H9 (cell line): ENCODE results near the gene MYO5B. TPM values are rescaled to one million over a fixed set of nuclear protein-coding genes. Genes with fewer than 3 reads are reported as not detected.

Source experiments
- DNase-seq: peaks from one replicate; pipeline ENCODE4 v3.0.0-alpha.2; 2017
- H2AFZ ChIP-seq: one replicate; pipeline ENCODE4 v1.6.1; 2013; ENCODE audit warnings: mild to moderate bottlenecking, low read length, control low read depth, moderate library complexity
- H2AK5ac ChIP-seq: 2 replicates; pipeline ENCODE4 v1.6.1; 2013; ENCODE audit warnings: low read length, control low read depth, mixed read lengths; ENCODE audit not compliant: insufficient read length
- H2BK120ac ChIP-seq: one replicate; pipeline ENCODE4 v1.6.1; 2013; ENCODE audit warnings: low read depth, mild to moderate bottlenecking, low read length, control low read depth, inconsistent platforms; ENCODE audit not compliant: poor library complexity, severe bottlenecking
- H2BK12ac ChIP-seq: 2 replicates; pipeline ENCODE4 v1.6.1; 2013; ENCODE audit warnings: low read length, control low read depth, mixed read lengths, low read depth; ENCODE audit not compliant: insufficient read length
- H2BK15ac ChIP-seq: 2 replicates; pipeline ENCODE4 v1.6.1; 2013; ENCODE audit warnings: low read depth, low read length, control low read depth
- H2BK20ac ChIP-seq: one replicate; pipeline ENCODE4 v1.6.1; 2013; ENCODE audit warnings: low read depth, mild to moderate bottlenecking, low read length, control low read depth, inconsistent platforms; ENCODE audit not compliant: poor library complexity, severe bottlenecking
- H2BK5ac ChIP-seq: 2 replicates; pipeline ENCODE4 v1.6.1; 2013; ENCODE audit warnings: low read length, control low read depth, mixed read lengths; ENCODE audit not compliant: insufficient read length
- H3K14ac ChIP-seq: 2 replicates; pipeline ENCODE4 v1.6.1; 2013; ENCODE audit warnings: low read length, control low read depth; ENCODE audit not compliant: insufficient read depth
- H3K18ac ChIP-seq: 2 replicates; pipeline ENCODE4 v1.6.1; 2013; ENCODE audit warnings: low read depth, mild to moderate bottlenecking, mixed read lengths, low read length, control low read depth; ENCODE audit not compliant: insufficient read length
- H3K23ac ChIP-seq: 2 replicates; pipeline ENCODE4 v1.6.1; 2013; ENCODE audit warnings: low read length, control low read depth, mixed read lengths, low read depth; ENCODE audit not compliant: insufficient read length
- H3K23me2 ChIP-seq: 2 replicates; pipeline ENCODE4 v1.6.1; 2013; ENCODE audit warnings: low read depth, mild to moderate bottlenecking, mixed read lengths, low read length, control low read depth; ENCODE audit not compliant: insufficient read length, poor library complexity, severe bottlenecking
- H3K27ac ChIP-seq: 2 replicates; pipeline ENCODE4 v1.5.1; 2013; ENCODE audit warnings: low read length, control low read depth, mixed read lengths, low read depth; ENCODE audit not compliant: insufficient read length
- H3K27me3 ChIP-seq: 2 replicates; pipeline ENCODE4 v1.6.1; 2013; ENCODE audit warnings: low read length, control low read depth, inconsistent platforms; ENCODE audit not compliant: insufficient read depth
- H3K4ac ChIP-seq: 2 replicates; pipeline ENCODE4 v1.6.1; 2013; ENCODE audit warnings: low read depth, mild to moderate bottlenecking, control low read depth, inconsistent platforms, low read length, moderate library complexity
- H3K4me1 ChIP-seq: 2 replicates; pipeline ENCODE4 v1.6.1; 2013; ENCODE audit warnings: low read length, control low read depth, inconsistent platforms; ENCODE audit not compliant: insufficient read depth
- H3K4me2 ChIP-seq: 2 replicates; pipeline ENCODE4 v1.6.1; 2013; ENCODE audit warnings: low read length, control low read depth, mixed read lengths; ENCODE audit not compliant: insufficient read length, insufficient read depth
- H3K56ac ChIP-seq: 2 replicates; pipeline ENCODE4 v1.6.1; 2013; ENCODE audit warnings: low read depth, mild to moderate bottlenecking, mixed read lengths, low read length, control low read depth; ENCODE audit not compliant: insufficient read length
- H3K79me1 ChIP-seq: 2 replicates; pipeline ENCODE4 v1.6.1; 2013; ENCODE audit warnings: low read depth, mild to moderate bottlenecking, moderate library complexity, low read length, control low read depth, inconsistent platforms; ENCODE audit not compliant: insufficient read depth, poor library complexity, severe bottlenecking
- H3K79me2 ChIP-seq: 2 replicates; pipeline ENCODE4 v1.6.1; 2013; ENCODE audit warnings: low read length, control low read depth, inconsistent platforms; ENCODE audit not compliant: insufficient read depth
- H3K9ac ChIP-seq: 2 replicates; pipeline ENCODE4 v1.6.1; 2013; ENCODE audit warnings: low read length, control low read depth, mixed read lengths; ENCODE audit not compliant: insufficient read length; ENCODE audit errors: extremely low read depth
- H3K9me3 ChIP-seq: one replicate; pipeline ENCODE4 v1.6.1; 2013; ENCODE audit warnings: low read depth, low read length, inconsistent platforms; ENCODE audit not compliant: control insufficient read depth
- H3T11ph ChIP-seq: one replicate; pipeline ENCODE4 v1.6.1; 2013; ENCODE audit warnings: mild to moderate bottlenecking, low read length, control low read depth, inconsistent platforms
- H4K20me1 ChIP-seq: one replicate; pipeline ENCODE4 v1.6.1; 2013; ENCODE audit not compliant: control insufficient read depth, insufficient read length, insufficient read depth
- H4K5ac ChIP-seq: 2 replicates; pipeline ENCODE4 v1.6.1; 2013; ENCODE audit warnings: low read depth, mild to moderate bottlenecking, mixed read lengths, low read length, control low read depth; ENCODE audit not compliant: insufficient read length
- H4K8ac ChIP-seq: replicated peaks from 2 replicates; pipeline ENCODE4 v1.6.1; 2013; ENCODE audit warnings: low read length, control low read depth, mixed read lengths, low read depth; ENCODE audit not compliant: insufficient read length
- H4K91ac ChIP-seq: 2 replicates; pipeline ENCODE4 v1.6.1; 2013; ENCODE audit warnings: low read depth, mild to moderate bottlenecking, moderate library complexity, mixed read lengths, low read length, control low read depth; ENCODE audit not compliant: insufficient read length
- H3K27ac Mint-ChIP-seq, 3 experiments: 2 replicates in 2 of 3; 3 replicates in 1 of 3; pipeline ENCODE4 v1.8.0; 2020 to 2021; ENCODE audit warnings: mixed read lengths in 3 of 3, mild to moderate bottlenecking in 1 of 3, moderate library complexity in 1 of 3
- H3K27me3 Mint-ChIP-seq: 2 replicates; pipeline ENCODE4 v1.8.0; 2021; ENCODE audit warnings: low read depth, mild to moderate bottlenecking, moderate library complexity, mixed read lengths
- H3K36me3 Mint-ChIP-seq, 3 experiments: 2 replicates in 2 of 3; 3 replicates in 1 of 3; pipeline ENCODE4 v1.8.0; 2020 to 2021; ENCODE audit warnings: low read depth in 3 of 3, mixed read lengths in 3 of 3; ENCODE audit not compliant: insufficient read depth in 1 of 3
- H3K4me1 Mint-ChIP-seq, 2 experiments: 2 replicates each; pipeline ENCODE4 v1.8.0; 2020; ENCODE audit warnings: mixed read lengths in 2 of 2
- H3K4me3 Mint-ChIP-seq, 2 experiments: 2 replicates in 1 of 2; 3 replicates in 1 of 2; pipeline ENCODE4 v1.8.0; 2020 to 2021; ENCODE audit warnings: mild to moderate bottlenecking in 2 of 2, mixed read lengths in 2 of 2, moderate library complexity in 1 of 2
- H3K9me3 Mint-ChIP-seq, 2 experiments: 2 replicates in 1 of 2; 3 replicates in 1 of 2; pipeline ENCODE4 v1.8.0; 2020; ENCODE audit warnings: mild to moderate bottlenecking in 2 of 2, mixed read lengths in 2 of 2, moderate library complexity in 1 of 2
- CTCF ChIP-seq: fragments of 200-600 bp; sonication (generic); conservative IDR thresholded peaks from 3 replicates; pipeline ENCODE4 v1.8.0; 2021; ENCODE audit warnings: antibody characterized with exemption, mild to moderate bottlenecking
- WGBS: extraction: QIAGEN DNeasy Blood & Tissue Kit; methylation state at CpG from one replicate; pipeline ENCODE4 v1.1.7; 2013; ENCODE audit warnings: missing lambda C conversion rate, low lambda C conversion rate, mixed read lengths; ENCODE audit not compliant: insufficient read length; ENCODE audit errors: extremely low coverage; 5-methylcytosine and 5-hydroxymethylcytosine counted together
- total RNA-seq: library from RNA; stranded (reverse); gene quantifications from 2 replicates; pipeline ENCODE4 v1.2.1, GENCODE V29; 2021

MYO5B gene
- total RNA-seq, 1 experiment from 2014 or later, result 9.3 TPM

GRCh38 chr18:50115095-50115494 is 79.9 kb downstream of the MYO5B start:
- Histone ChIP-seq H3K23ac (no peak overlapping the region), H3K4ac (no peak overlapping the region), H3K9me3 (no peaks in the 10 kb centered on the region), H3K27me3 (no peaks in the 10 kb centered on the region), H2AFZ (no peak overlapping the region), H3K56ac (no peak overlapping the region), H3K4me2 (no peak overlapping the region), H3K27ac (no peak overlapping the region), H2AK5ac (no peak overlapping the region), H3K18ac (no peak overlapping the region), H3T11ph (no peak overlapping the region), H4K20me1 (no peaks in the 10 kb centered on the region), H2BK12ac (no peak overlapping the region), H3K14ac (no peak overlapping the region), H2BK120ac (no peak overlapping the region), H2BK20ac (no peak overlapping the region), H3K4me1 (no peaks in the 10 kb centered on the region), H2BK15ac (no peak overlapping the region), H3K9ac (no peak overlapping the region), H2BK5ac (no peak overlapping the region), H4K91ac (no peak overlapping the region), H4K8ac (no peak overlapping the region), H3K79me2 (no peaks in the 10 kb centered on the region), H4K5ac (no peak overlapping the region), H3K23me2 (no peaks in the 10 kb centered on the region), H3K79me1 (no peaks in the 10 kb centered on the region)
- WGBS, result no CpG with 5 or more reads among the region's 2 CpGs
- TF ChIP-seq CTCF, result no peak
- Mint-ChIP-seq H3K4me3 (no peak overlapping the region), H3K9me3 (no peaks in the 10 kb centered on the region), H3K27ac (no peak overlapping the region), H3K36me3 (no peaks in the 10 kb centered on the region), H3K27me3 (no peaks in the 10 kb centered on the region), H3K4me1 (peaks cover 15 to 22% of the 10 kb centered on the region in 2 experiments)
- no peak for DNase-seq
